Stimulated activated naive CD8-positive, alpha-beta T cell treated with anti-CD3 and anti-CD28 coated beads, Interleukin-15, Interleukin-2, amounts not matched to agents 100 ng/mL and 50 ng/mL, for 24 hours (primary cell): ENCODE measurements around the gene MSN.

Experiments used
- H3K27ac Mint-ChIP-seq: one replicate; pipeline ENCODE4 v1.8.0; 2021; ENCODE audit warnings: mild to moderate bottlenecking, mixed read lengths
- H3K27me3 Mint-ChIP-seq: one replicate; pipeline ENCODE4 v1.8.0; 2021; ENCODE audit warnings: mixed read lengths
- H3K36me3 Mint-ChIP-seq: one replicate; pipeline ENCODE4 v1.8.0; 2021; ENCODE audit warnings: low read depth, mixed read lengths
- H3K4me1 Mint-ChIP-seq: one replicate; pipeline ENCODE4 v1.8.0; 2021; ENCODE audit warnings: low read depth, mixed read lengths
- H3K4me3 Mint-ChIP-seq: one replicate; pipeline ENCODE4 v1.8.0; 2021; ENCODE audit warnings: mild to moderate bottlenecking, mixed read lengths
- H3K9me3 Mint-ChIP-seq: one replicate; pipeline ENCODE4 v1.8.0; 2021; ENCODE audit warnings: mixed read lengths

MSN gene

GRCh38 chrX:65657659-65658058 is 9.8 kb upstream of the MSN start:
- Mint-ChIP-seq H3K27me3 (no peaks in the 10 kb centered on the region), H3K36me3 (no peaks in the 10 kb centered on the region), H3K4me1 (peaks cover 34% of the 10 kb centered on the region), H3K4me3 (peak overlapping the region; percentile 10), H3K9me3 (no peaks in the 10 kb centered on the region), H3K27ac (peak overlapping the region; percentile 49)

GRCh38 chrX:65658229-65658628 is 9.2 kb upstream of the MSN start:
- Mint-ChIP-seq H3K27ac (peak overlapping the region; percentile 49), H3K4me3 (no peak overlapping the region)

GRCh38 chrX:65667157-65667502 is 324 bp upstream of the MSN start:
- peaks cover 32% of the 10 kb centered on the region for H3K4me1 Mint-ChIP-seq
- H3K9me3 Mint-ChIP-seq: no peaks in the 10 kb centered on the region
- peak overlapping the region; percentile 75 for H3K4me3 Mint-ChIP-seq
- peaks cover 38% of the 10 kb centered on the region for H3K36me3 Mint-ChIP-seq
- peak overlapping the region; percentile 90 for H3K27ac Mint-ChIP-seq
- H3K27me3 Mint-ChIP-seq: no peaks in the 10 kb centered on the region

More at GRCh38 chrX:65658229-65658628, 9.2 kb upstream of the MSN start:
- Mint-ChIP-seq H3K27me3 (no peaks in the 10 kb centered on the region), H3K9me3 (no peaks in the 10 kb centered on the region), H3K4me1 (peaks cover 35% of the 10 kb centered on the region), H3K36me3 (no peaks in the 10 kb centered on the region)

- H3K36me3 Mint-ChIP-seq: peaks cover 50% of the 10 kb centered on the region
- peak overlapping the region; percentile 94 for H3K4me3 Mint-ChIP-seq
- no peaks in the 10 kb centered on the region for H3K27me3 Mint-ChIP-seq
- H3K9me3 Mint-ChIP-seq: no peaks in the 10 kb centered on the region
- H3K27ac Mint-ChIP-seq: peak overlapping the region; percentile 95
- peaks cover 39% of the 10 kb centered on the region for H3K4me1 Mint-ChIP-seq
Measured at GRCh38 chrX:65668377-65669310, 1.2 kb downstream of the MSN start.

GRCh38 chrX:65671286-65671685 is 3.8 kb downstream of the MSN start:
- H3K27me3 Mint-ChIP-seq: no peaks in the 10 kb centered on the region
- H3K9me3 Mint-ChIP-seq: no peaks in the 10 kb centered on the region
- H3K4me1 Mint-ChIP-seq: peaks cover 58% of the 10 kb centered on the region
- H3K27ac Mint-ChIP-seq: peak overlapping the region; percentile 100
- H3K36me3 Mint-ChIP-seq: peaks cover 74% of the 10 kb centered on the region
- H3K4me3 Mint-ChIP-seq: peak overlapping the region; percentile 94

- no peaks in the 10 kb centered on the region for H3K27me3 Mint-ChIP-seq
- H3K4me1 Mint-ChIP-seq: peaks cover 60% of the 10 kb centered on the region
- H3K4me3 Mint-ChIP-seq: peak overlapping the region; percentile 94
- H3K27ac Mint-ChIP-seq: peak overlapping the region; percentile 100
- no peaks in the 10 kb centered on the region for H3K9me3 Mint-ChIP-seq
- peaks cover 79% of the 10 kb centered on the region for H3K36me3 Mint-ChIP-seq
Measured at GRCh38 chrX:65671966-65672365, 4.5 kb downstream of the MSN start.

GRCh38 chrX:65673857-65674203 is 6.4 kb downstream of the MSN start:
- H3K27me3 Mint-ChIP-seq: no peaks in the 10 kb centered on the region
- peaks cover 73% of the 10 kb centered on the region for H3K4me1 Mint-ChIP-seq
- H3K27ac Mint-ChIP-seq: peak overlapping the region; percentile 100
- H3K4me3 Mint-ChIP-seq: peak overlapping the region; percentile 94
- no peaks in the 10 kb centered on the region for H3K9me3 Mint-ChIP-seq
- peaks cover 83% of the 10 kb centered on the region for H3K36me3 Mint-ChIP-seq

- H3K4me3 Mint-ChIP-seq: peak overlapping the region; percentile 94
- peaks cover 79% of the 10 kb centered on the region for H3K4me1 Mint-ChIP-seq
- peak overlapping the region; percentile 100 for H3K27ac Mint-ChIP-seq
- H3K9me3 Mint-ChIP-seq: no peaks in the 10 kb centered on the region
- no peaks in the 10 kb centered on the region for H3K27me3 Mint-ChIP-seq
- peaks cover 83% of the 10 kb centered on the region for H3K36me3 Mint-ChIP-seq
Measured at GRCh38 chrX:65674204-65674893, 6.9 kb downstream of the MSN start.

- Mint-ChIP-seq H3K27ac (peak overlapping the region; percentile 84), H3K27me3 (no peaks in the 10 kb centered on the region), H3K4me3 (peak overlapping the region; percentile 54), H3K36me3 (peaks cover 71% of the 10 kb centered on the region), H3K9me3 (no peaks in the 10 kb centered on the region), H3K4me1 (peaks cover 88% of the 10 kb centered on the region)
Measured at GRCh38 chrX:65677954-65678469, 10.6 kb downstream of the MSN start.

GRCh38 chrX:65679071-65679540 is 11.7 kb downstream of the MSN start:
- H3K9me3 Mint-ChIP-seq: no peaks in the 10 kb centered on the region
- H3K36me3 Mint-ChIP-seq: peaks cover 68% of the 10 kb centered on the region
- peak overlapping the region; percentile 81 for H3K27ac Mint-ChIP-seq
- no peaks in the 10 kb centered on the region for H3K27me3 Mint-ChIP-seq
- peak overlapping the region; percentile 49 for H3K4me3 Mint-ChIP-seq
- H3K4me1 Mint-ChIP-seq: peaks cover 90% of the 10 kb centered on the region

GRCh38 chrX:65681810-65682209 is 14.4 kb downstream of the MSN start:
- H3K27me3 Mint-ChIP-seq: no peaks in the 10 kb centered on the region
- no peak overlapping the region for H3K4me3 Mint-ChIP-seq
- peaks cover 90% of the 10 kb centered on the region for H3K4me1 Mint-ChIP-seq
- H3K36me3 Mint-ChIP-seq: peaks cover 57% of the 10 kb centered on the region
- H3K27ac Mint-ChIP-seq: peak overlapping the region; percentile 75
- H3K9me3 Mint-ChIP-seq: no peaks in the 10 kb centered on the region

- Mint-ChIP-seq H3K4me1 (peaks cover 92% of the 10 kb centered on the region), H3K36me3 (peaks cover 58% of the 10 kb centered on the region), H3K9me3 (no peaks in the 10 kb centered on the region), H3K4me3 (peak overlapping the region; percentile 43), H3K27me3 (no peaks in the 10 kb centered on the region), H3K27ac (peak overlapping the region; percentile 78)
Measured at GRCh38 chrX:65685112-65685511, 17.7 kb downstream of the MSN start.

GRCh38 chrX:65686236-65686635 is 18.8 kb downstream of the MSN start:
- H3K27ac Mint-ChIP-seq: peak overlapping the region; percentile 97
- no peaks in the 10 kb centered on the region for H3K27me3 Mint-ChIP-seq
- no peaks in the 10 kb centered on the region for H3K9me3 Mint-ChIP-seq
- peak overlapping the region; percentile 32 for H3K4me3 Mint-ChIP-seq
- H3K4me1 Mint-ChIP-seq: peaks cover 95% of the 10 kb centered on the region
- peaks cover 58% of the 10 kb centered on the region for H3K36me3 Mint-ChIP-seq

- Mint-ChIP-seq H3K9me3 (no peaks in the 10 kb centered on the region), H3K27me3 (no peaks in the 10 kb centered on the region), H3K4me3 (peak overlapping the region; percentile 75), H3K4me1 (peaks cover 95% of the 10 kb centered on the region), H3K36me3 (peaks cover 59% of the 10 kb centered on the region), H3K27ac (peak overlapping the region; percentile 97)
Measured at GRCh38 chrX:65687367-65687766, 19.9 kb downstream of the MSN start.

- H3K4me1 Mint-ChIP-seq: peaks cover 94% of the 10 kb centered on the region
- H3K4me3 Mint-ChIP-seq: peak overlapping the region; percentile 52
- peaks cover 59% of the 10 kb centered on the region for H3K36me3 Mint-ChIP-seq
- H3K27ac Mint-ChIP-seq: peak overlapping the region; percentile 89
- no peaks in the 10 kb centered on the region for H3K27me3 Mint-ChIP-seq
- H3K9me3 Mint-ChIP-seq: no peaks in the 10 kb centered on the region
Measured at GRCh38 chrX:65688403-65688871, 21.0 kb downstream of the MSN start.
